Liver (tissue), 9 donors: ENCODE results near the gene BICDL2. TPM values are rescaled to one million over a fixed set of nuclear protein-coding genes. Genes with fewer than 3 reads are reported as not detected.

Experiments used
- DNase-seq: peaks from one replicate; pipeline ENCODE4 v3.0.0-alpha.2; 2017; ENCODE audit warnings: low spot score
- H3K27ac ChIP-seq, 2 donors: one replicate each; pipeline ENCODE4 v1.7.0; 2013; ENCODE audit warnings: inconsistent platforms in 2 of 2, low read length in 2 of 2, control low read depth in 1 of 2, low read depth in 1 of 2, mild to moderate bottlenecking in 1 of 2
- H3K27me3 ChIP-seq, 4 donors: one replicate each; pipeline versions ENCODE4 v1.6.1 to v1.7.0; 2013; ENCODE audit warnings: low read length in 3 of 4, inconsistent platforms in 1 of 4, mild to moderate bottlenecking in 1 of 4, moderate library complexity in 1 of 4; ENCODE audit not compliant: control insufficient read depth in 4 of 4, insufficient read depth in 4 of 4
- H3K36me3 ChIP-seq, 4 donors: one replicate each; pipeline versions ENCODE4 v1.6.1 to v1.7.0; 2013; ENCODE audit warnings: low read length in 3 of 4, mild to moderate bottlenecking in 3 of 4, low read depth in 1 of 4, moderate library complexity in 1 of 4; ENCODE audit not compliant: control insufficient read depth in 4 of 4, insufficient read depth in 3 of 4
- H3K4me1 ChIP-seq, 4 donors: one replicate each; pipeline versions ENCODE4 v1.6.1 to v1.7.0; 2013; ENCODE audit warnings: low read length in 3 of 4, mild to moderate bottlenecking in 3 of 4, moderate library complexity in 1 of 4; ENCODE audit not compliant: control insufficient read depth in 4 of 4, insufficient read depth in 4 of 4
- H3K4me3 ChIP-seq, 3 donors: one replicate each; pipeline versions ENCODE4 v1.6.1 to v1.7.0; 2013; ENCODE audit warnings: low read length in 3 of 3, control low read depth in 1 of 3, low read depth in 1 of 3, mild to moderate bottlenecking in 1 of 3
- H3K9ac ChIP-seq, 2 donors: one replicate each; pipeline ENCODE4 v1.7.0; 2013; ENCODE audit warnings: low read length in 2 of 2, mild to moderate bottlenecking in 2 of 2, moderate library complexity in 2 of 2, control low read depth in 1 of 2, low read depth in 1 of 2
- H3K9me3 ChIP-seq, 4 donors: one replicate each; pipeline versions ENCODE4 v1.6.1 to v1.7.0; 2013; ENCODE audit warnings: low read length in 3 of 4; ENCODE audit not compliant: control insufficient read depth in 4 of 4
- ATF3 ChIP-seq: IDR thresholded peaks from 2 replicates; pipeline ENCODE4 v1.6.1; 2016; ENCODE audit warnings: antibody characterized with exemption
- CTCF ChIP-seq: fragments of 150-350 bp; IDR thresholded peaks from 2 replicates; pipeline ENCODE4 v1.5.1; 2017; ENCODE audit warnings: improper control_type of control experiment, low read depth, low read length; ENCODE audit not compliant: missing input control
- EGR1 ChIP-seq, 2 donors: IDR thresholded peaks; 2 replicates each; pipeline ENCODE4 v1.6.1; 2016 to 2018; ENCODE audit warnings: antibody characterized with exemption in 2 of 2, low read depth in 2 of 2
- FOXA1 ChIP-seq: IDR thresholded peaks from 2 replicates; pipeline ENCODE4 v1.6.1; 2016; ENCODE audit warnings: antibody characterized with exemption
- FOXA2 ChIP-seq: IDR thresholded peaks from 2 replicates; pipeline ENCODE4 v1.6.1; 2016; ENCODE audit warnings: antibody characterized with exemption
- GABPA ChIP-seq, 2 donors: IDR thresholded peaks in 1 of 2; conservative IDR thresholded peaks in 1 of 2; 2 replicates each; pipeline ENCODE4 v1.6.1; 2016; ENCODE audit warnings: antibody characterized with exemption in 2 of 2, mild to moderate bottlenecking in 1 of 2, moderate library complexity in 1 of 2
- HNF4A ChIP-seq, 2 donors: conservative IDR thresholded peaks; 2 replicates each; pipeline ENCODE4 v1.6.1; 2016; ENCODE audit warnings: antibody characterized with exemption in 2 of 2, mild to moderate bottlenecking in 2 of 2
- HNF4G ChIP-seq: IDR thresholded peaks from 2 replicates; pipeline ENCODE4 v1.6.1; 2016; ENCODE audit warnings: antibody characterized with exemption
- JUND ChIP-seq, 2 donors: IDR thresholded peaks; 2 replicates each; pipeline ENCODE4 v1.6.1; 2016; ENCODE audit warnings: antibody characterized with exemption in 2 of 2
- MAX ChIP-seq: IDR thresholded peaks from 2 replicates; pipeline ENCODE4 v1.6.1; 2016; ENCODE audit warnings: antibody characterized with exemption
- NR2F2 ChIP-seq: IDR thresholded peaks from 2 replicates; pipeline ENCODE4 v1.6.1; 2016; ENCODE audit warnings: antibody characterized with exemption
- RAD21 ChIP-seq, 2 donors: IDR thresholded peaks; 2 replicates each; pipeline ENCODE4 v1.6.1; 2016; ENCODE audit warnings: antibody characterized with exemption in 2 of 2, mild to moderate bottlenecking in 2 of 2
- REST ChIP-seq: IDR thresholded peaks from 2 replicates; pipeline ENCODE4 v1.6.1; 2016; ENCODE audit warnings: antibody characterized with exemption, mild to moderate bottlenecking
- RXRA ChIP-seq, 2 donors: IDR thresholded peaks; 2 replicates each; pipeline ENCODE4 v1.6.1; 2017 to 2018; ENCODE audit warnings: antibody characterized with exemption in 2 of 2, mild to moderate bottlenecking in 1 of 2
- SP1 ChIP-seq: IDR thresholded peaks from 2 replicates; pipeline ENCODE4 v1.6.1; 2018; ENCODE audit warnings: antibody characterized with exemption, mild to moderate bottlenecking
- TAF1 ChIP-seq: conservative IDR thresholded peaks from 2 replicates; pipeline ENCODE4 v1.6.1; 2016; ENCODE audit warnings: antibody characterized with exemption, mild to moderate bottlenecking
- YY1 ChIP-seq: IDR thresholded peaks from 2 replicates; pipeline ENCODE4 v1.6.1; 2016; ENCODE audit warnings: antibody characterized with exemption, mild to moderate bottlenecking
- ZBTB33 ChIP-seq: IDR thresholded peaks from 2 replicates; pipeline ENCODE4 v1.6.1; 2016; ENCODE audit warnings: antibody characterized with exemption
- WGBS: extraction: QIAGEN DNeasy Blood & Tissue Kit; methylation state at CpG from one replicate; pipeline ENCODE4 v1.1.7; 2013; 5-methylcytosine and 5-hydroxymethylcytosine counted together
- polyA plus RNA-seq, 2 donors: library from polyadenylated mRNA; stranded (reverse) in 1 of 2; unstranded in 1 of 2; fragments of 200-250 nt in 1 of 2; fragments of >200 nt in 1 of 2; fragmentation: Nextera tagmentation in 1 of 2; extraction: Ambion mirVana in 1 of 2; gene quantifications; one replicate each; pipeline versions ENCODE4 v1.2.1 to v1.2.3, GENCODE V29; 2013 to 2015
- total RNA-seq, 2 donors: library from RNA; depleted of rRNA; stranded (reverse); fragments of >200 nt; gene quantifications; one replicate each; pipeline ENCODE4 v1.2.3, GENCODE V29; 2014
- donor health status: healthy.
- donor health status: healthy.
- donor health status: healthy.
- donor health status: healthy.
- donor health status: healthy.

BICDL2 gene
- total and polyA plus RNA-seq, 4 donors = 0.15 to 0.59 (median 0.33) TPM; not detected in 1

- no peak for TF ChIP-seq CTCF
- TF ChIP-seq GABPA (IDR thresholded peaks at IDR 0.05 in 1 of 2, conservative IDR thresholded peaks at IDR 0.05 in 1 of 2) = no peak
Observed at GRCh38 chr16:3058139-3059030, 21.6 kb upstream of the BICDL2 start (continued).

GRCh38 chr16:3057181-3058138 lies 20.7 kb upstream of the BICDL2 start:
- Histone ChIP-seq H3K36me3 (peaks cover 0 to 2% (median 0%) of the 10 kb centered on the region in 4 donors), H3K4me1 (peaks cover 6 to 18% (median 18%) of the 10 kb centered on the region in 4 donors), H3K27me3 (no peaks in the 10 kb centered on the region), H3K27ac (no peak overlapping the region), H3K4me3 (peak overlapping the region in 1 of 3 donors; percentile 89), H3K9me3 (no peaks in the 10 kb centered on the region), H3K9ac (no peak overlapping the region)
- WGBS = 91% methylated on average over 22 of the region's 22 CpGs
- TF ChIP-seq HNF4A (conservative IDR thresholded peaks at IDR 0.05) = no peak
- TF ChIP-seq REST = no peak
- no peak for TF ChIP-seq RAD21 (IDR thresholded peaks at IDR 0.05)
- no peak for TF ChIP-seq GABPA (IDR thresholded peaks at IDR 0.05 in 1 of 2, conservative IDR thresholded peaks at IDR 0.05 in 1 of 2)
- TF ChIP-seq TAF1 = no peak
- TF ChIP-seq NR2F2 = no peak
- no peak for TF ChIP-seq EGR1 (IDR thresholded peaks at IDR 0.05; ENCODE audit: low read depth in 2 of 2)
- no peak for TF ChIP-seq JUND (IDR thresholded peaks at IDR 0.05)
- TF ChIP-seq FOXA1 = no peak
- no peak for TF ChIP-seq ATF3
- TF ChIP-seq MAX = no peak
- TF ChIP-seq CTCF = no peak
- TF ChIP-seq SP1 = no peak
- TF ChIP-seq RXRA (IDR thresholded peaks at IDR 0.05) = no peak
- no peak for TF ChIP-seq YY1
- no peak for TF ChIP-seq HNF4G
- TF ChIP-seq ZBTB33 = no peak
- TF ChIP-seq FOXA2 = no peak
- no peak for DNase-seq
